ENCODE results near the gene KCTD12. TPM values are rescaled to one million over a fixed set of nuclear protein-coding genes. Genes with fewer than 3 reads are reported as not detected.

Gene KCTD12
- total RNA-seq, 1 experiment from 2014 or later, result 6.7 TPM

- peaks cover 3% of the 10 kb centered on the region; the same call in 1 of the 2 replicates for H3K4me1 Mint-ChIP-seq
- H3K4me3 Mint-ChIP-seq, result no peak overlapping the region
- H3K27ac Mint-ChIP-seq, result no peak overlapping the region
- CTCF ChIA-PET, result interaction anchor here (1.5 kb wide), 1 partner anchor 21 kb away, joined by 3 read pairs; no protein-coding TSS in a partner anchor
- no peaks in the 10 kb centered on the region for H3K27me3 Mint-ChIP-seq (ENCODE audit: low read depth)
- ATAC-seq (no peak), DNase-seq (ENCODE audit: low spot score) (no peak)
- POLR2A ChIA-PET, result no interaction called here
- no peaks in the 10 kb centered on the region for H3K9me3 Mint-ChIP-seq
- H3K36me3 Mint-ChIP-seq, result no peaks in the 10 kb centered on the region
- TF ChIP-seq ZBTB21 (CRISPR knock-in tag; IDR thresholded peaks at IDR 0.05; ENCODE audit: borderline replicate concordance) (no peak), CDX4 (CRISPR knock-in tag; IDR thresholded peaks at IDR 0.05; ENCODE audit: borderline replicate concordance) (no peak), ZNF232 (CRISPR knock-in tag; IDR thresholded peaks at IDR 0.05) (no peak), NFE2L1 (CRISPR knock-in tag; IDR thresholded peaks at IDR 0.05) (no peak), FOXK1 (CRISPR knock-in tag; IDR thresholded peaks at IDR 0.05) (no peak), FOXP1 (CRISPR knock-in tag; IDR thresholded peaks at IDR 0.05; ENCODE audit: borderline replicate concordance) (no peak), HMGA2 (CRISPR knock-in tag; IDR thresholded peaks at IDR 0.05) (no peak), ZNF423 (CRISPR knock-in tag; IDR thresholded peaks at IDR 0.05) (no peak), ETV6 (CRISPR knock-in tag; IDR thresholded peaks at IDR 0.05) (no peak), STAT6 (CRISPR knock-in tag; conservative IDR thresholded peaks at IDR 0.05; ENCODE audit: low read depth) (no peak), FOXJ3 (CRISPR knock-in tag; IDR thresholded peaks at IDR 0.05; ENCODE audit: borderline replicate concordance) (no peak)
- TF ChIP-seq, protein P1, sequence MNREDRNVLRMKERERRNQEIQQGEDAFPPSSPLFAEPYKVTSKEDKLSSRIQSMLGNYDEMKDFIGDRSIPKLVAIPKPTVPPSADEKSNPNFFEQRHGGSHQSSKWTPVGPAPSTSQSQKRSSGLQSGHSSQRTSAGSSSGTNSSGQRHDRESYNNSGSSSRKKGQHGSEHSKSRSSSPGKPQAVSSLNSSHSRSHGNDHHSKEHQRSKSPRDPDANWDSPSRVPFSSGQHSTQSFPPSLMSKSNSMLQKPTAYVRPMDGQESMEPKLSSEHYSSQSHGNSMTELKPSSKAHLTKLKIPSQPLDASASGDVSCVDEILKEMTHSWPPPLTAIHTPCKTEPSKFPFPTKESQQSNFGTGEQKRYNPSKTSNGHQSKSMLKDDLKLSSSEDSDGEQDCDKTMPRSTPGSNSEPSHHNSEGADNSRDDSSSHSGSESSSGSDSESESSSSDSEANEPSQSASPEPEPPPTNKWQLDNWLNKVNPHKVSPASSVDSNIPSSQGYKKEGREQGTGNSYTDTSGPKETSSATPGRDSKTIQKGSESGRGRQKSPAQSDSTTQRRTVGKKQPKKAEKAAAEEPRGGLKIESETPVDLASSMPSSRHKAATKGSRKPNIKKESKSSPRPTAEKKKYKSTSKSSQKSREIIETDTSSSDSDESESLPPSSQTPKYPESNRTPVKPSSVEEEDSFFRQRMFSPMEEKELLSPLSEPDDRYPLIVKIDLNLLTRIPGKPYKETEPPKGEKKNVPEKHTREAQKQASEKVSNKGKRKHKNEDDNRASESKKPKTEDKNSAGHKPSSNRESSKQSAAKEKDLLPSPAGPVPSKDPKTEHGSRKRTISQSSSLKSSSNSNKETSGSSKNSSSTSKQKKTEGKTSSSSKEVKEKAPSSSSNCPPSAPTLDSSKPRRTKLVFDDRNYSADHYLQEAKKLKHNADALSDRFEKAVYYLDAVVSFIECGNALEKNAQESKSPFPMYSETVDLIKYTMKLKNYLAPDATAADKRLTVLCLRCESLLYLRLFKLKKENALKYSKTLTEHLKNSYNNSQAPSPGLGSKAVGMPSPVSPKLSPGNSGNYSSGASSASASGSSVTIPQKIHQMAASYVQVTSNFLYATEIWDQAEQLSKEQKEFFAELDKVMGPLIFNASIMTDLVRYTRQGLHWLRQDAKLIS (CRISPR knock-in tag; IDR thresholded peaks at IDR 0.05; ENCODE audit: borderline replicate concordance), result no peak
- TF ChIP-seq, protein P2, sequence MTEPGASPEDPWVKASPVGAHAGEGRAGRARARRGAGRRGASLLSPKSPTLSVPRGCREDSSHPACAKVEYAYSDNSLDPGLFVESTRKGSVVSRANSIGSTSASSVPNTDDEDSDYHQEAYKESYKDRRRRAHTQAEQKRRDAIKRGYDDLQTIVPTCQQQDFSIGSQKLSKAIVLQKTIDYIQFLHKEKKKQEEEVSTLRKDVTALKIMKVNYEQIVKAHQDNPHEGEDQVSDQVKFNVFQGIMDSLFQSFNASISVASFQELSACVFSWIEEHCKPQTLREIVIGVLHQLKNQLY (CRISPR knock-in tag; IDR thresholded peaks at IDR 0.05), result no peak
- TF ChIP-seq, protein P3, sequence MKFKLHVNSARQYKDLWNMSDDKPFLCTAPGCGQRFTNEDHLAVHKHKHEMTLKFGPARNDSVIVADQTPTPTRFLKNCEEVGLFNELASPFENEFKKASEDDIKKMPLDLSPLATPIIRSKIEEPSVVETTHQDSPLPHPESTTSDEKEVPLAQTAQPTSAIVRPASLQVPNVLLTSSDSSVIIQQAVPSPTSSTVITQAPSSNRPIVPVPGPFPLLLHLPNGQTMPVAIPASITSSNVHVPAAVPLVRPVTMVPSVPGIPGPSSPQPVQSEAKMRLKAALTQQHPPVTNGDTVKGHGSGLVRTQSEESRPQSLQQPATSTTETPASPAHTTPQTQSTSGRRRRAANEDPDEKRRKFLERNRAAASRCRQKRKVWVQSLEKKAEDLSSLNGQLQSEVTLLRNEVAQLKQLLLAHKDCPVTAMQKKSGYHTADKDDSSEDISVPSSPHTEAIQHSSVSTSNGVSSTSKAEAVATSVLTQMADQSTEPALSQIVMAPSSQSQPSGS (CRISPR knock-in tag; IDR thresholded peaks at IDR 0.05; ENCODE audit: borderline replicate concordance, low read depth), result no peak
Observed at GRCh38 chr13:76863022-76863421, 23.2 kb downstream of the KCTD12 start.

GRCh38 chr13:76861859-76862258 is 24.3 kb downstream of the KCTD12 start:
- no peak for DNase-seq (ENCODE audit: low spot score)
- Mint-ChIP-seq H3K27ac (no peak overlapping the region; the same call in 1 of the 2 replicates), H3K4me3 (no peak overlapping the region), H3K9me3 (no peaks in the 10 kb centered on the region), H3K27me3 (ENCODE audit: low read depth) (no peaks in the 10 kb centered on the region), H3K36me3 (no peaks in the 10 kb centered on the region), H3K4me1 (peaks cover 3% of the 10 kb centered on the region; the same call in 1 of the 2 replicates)
- ATAC-seq, result no peak
- ChIA-PET CTCF (interaction anchor here (1.5 kb wide), 1 partner anchor 23 kb away, joined by 3 read pairs; no protein-coding TSS in a partner anchor), POLR2A (no interaction called here)
- 0 out of 2 replicates have a peak, but pooled peaks have one; percentile 11 for TF ChIP-seq ZNF423 (CRISPR knock-in tag; IDR thresholded peaks at IDR 0.05)
- TF ChIP-seq IRF2 (CRISPR knock-in tag; IDR thresholded peaks at IDR 0.05; ENCODE audit: borderline replicate concordance, low read depth), result no peak

All from WTC11 (cell line).